AG09319 (cell line): Measurements from ENCODE around the gene ZW10.
A peak's percentile ranks its signal among the peaks of the same experiment; 100 is the strongest.

ENCODE experiments used
- DNase-seq: peaks from one replicate; pipeline ENCODE4 v3.0.0-alpha.2; 2010; ENCODE audit warnings: low read depth; ENCODE audit errors: extremely low read depth
- TF ChIP-seq, protein P1 (sequence below): IDR thresholded peaks from 2 replicates; pipeline ENCODE4 v1.5.1; 2011; ENCODE audit warnings: low read depth, mild to moderate bottlenecking, inconsistent platforms, low read length, moderate library complexity

Gene ZW10

DNA sequence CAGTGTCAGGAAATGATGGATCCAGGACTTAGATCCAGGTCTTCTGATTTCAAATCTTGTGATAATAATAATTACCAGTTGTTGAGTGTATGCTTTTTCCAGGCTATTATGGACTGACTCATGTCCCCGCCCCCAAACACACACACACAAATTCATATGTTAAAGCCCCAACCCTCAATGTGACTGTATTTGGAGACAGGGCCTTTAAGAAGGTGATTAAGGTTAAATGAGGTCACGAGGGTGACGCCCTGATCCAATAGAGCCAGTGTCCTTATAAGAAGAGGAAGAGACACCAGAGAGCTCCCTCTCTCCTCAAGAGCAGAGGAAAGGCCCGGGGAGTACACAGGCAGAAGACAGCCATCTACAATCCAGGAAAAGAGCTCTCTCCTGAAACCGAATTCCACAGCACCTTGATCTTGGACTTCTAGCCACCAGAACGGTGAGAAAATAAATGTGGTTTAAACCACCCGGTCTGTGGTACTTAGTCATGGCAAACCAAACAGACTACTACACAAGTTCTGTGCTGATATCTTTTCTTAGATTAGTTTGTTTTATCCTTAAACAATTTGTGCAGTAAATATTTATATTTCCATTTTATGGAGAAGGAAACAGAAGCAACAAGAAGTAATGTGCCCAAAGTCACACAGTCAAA, 75.6 kb downstream of the ZW10 start:
- DNase-seq: no peak
- TF ChIP-seq, protein P1, sequence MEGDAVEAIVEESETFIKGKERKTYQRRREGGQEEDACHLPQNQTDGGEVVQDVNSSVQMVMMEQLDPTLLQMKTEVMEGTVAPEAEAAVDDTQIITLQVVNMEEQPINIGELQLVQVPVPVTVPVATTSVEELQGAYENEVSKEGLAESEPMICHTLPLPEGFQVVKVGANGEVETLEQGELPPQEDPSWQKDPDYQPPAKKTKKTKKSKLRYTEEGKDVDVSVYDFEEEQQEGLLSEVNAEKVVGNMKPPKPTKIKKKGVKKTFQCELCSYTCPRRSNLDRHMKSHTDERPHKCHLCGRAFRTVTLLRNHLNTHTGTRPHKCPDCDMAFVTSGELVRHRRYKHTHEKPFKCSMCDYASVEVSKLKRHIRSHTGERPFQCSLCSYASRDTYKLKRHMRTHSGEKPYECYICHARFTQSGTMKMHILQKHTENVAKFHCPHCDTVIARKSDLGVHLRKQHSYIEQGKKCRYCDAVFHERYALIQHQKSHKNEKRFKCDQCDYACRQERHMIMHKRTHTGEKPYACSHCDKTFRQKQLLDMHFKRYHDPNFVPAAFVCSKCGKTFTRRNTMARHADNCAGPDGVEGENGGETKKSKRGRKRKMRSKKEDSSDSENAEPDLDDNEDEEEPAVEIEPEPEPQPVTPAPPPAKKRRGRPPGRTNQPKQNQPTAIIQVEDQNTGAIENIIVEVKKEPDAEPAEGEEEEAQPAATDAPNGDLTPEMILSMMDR: no peak

DNA sequence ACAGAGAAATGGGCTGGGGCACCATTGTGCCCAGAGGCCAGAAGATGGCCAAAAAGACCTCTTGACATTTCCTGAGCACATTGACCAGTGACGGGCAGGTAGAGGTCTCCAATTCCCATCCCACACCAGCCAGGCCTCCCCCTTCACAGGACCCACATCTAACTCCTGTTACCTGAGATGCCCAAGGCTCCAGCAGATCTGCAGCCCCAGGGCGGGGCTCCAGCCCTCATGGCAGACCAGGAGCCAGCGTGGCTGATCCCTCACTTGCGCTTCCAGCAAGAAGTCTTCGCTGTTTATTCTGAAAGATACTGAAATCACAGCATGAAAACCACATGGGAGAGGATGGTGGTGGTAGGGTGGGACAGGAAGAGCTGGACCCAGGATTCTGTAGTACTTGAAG, 76.4 kb downstream of the ZW10 start:
- DNase-seq: no peak
- TF ChIP-seq, protein P1: no peak

DNA sequence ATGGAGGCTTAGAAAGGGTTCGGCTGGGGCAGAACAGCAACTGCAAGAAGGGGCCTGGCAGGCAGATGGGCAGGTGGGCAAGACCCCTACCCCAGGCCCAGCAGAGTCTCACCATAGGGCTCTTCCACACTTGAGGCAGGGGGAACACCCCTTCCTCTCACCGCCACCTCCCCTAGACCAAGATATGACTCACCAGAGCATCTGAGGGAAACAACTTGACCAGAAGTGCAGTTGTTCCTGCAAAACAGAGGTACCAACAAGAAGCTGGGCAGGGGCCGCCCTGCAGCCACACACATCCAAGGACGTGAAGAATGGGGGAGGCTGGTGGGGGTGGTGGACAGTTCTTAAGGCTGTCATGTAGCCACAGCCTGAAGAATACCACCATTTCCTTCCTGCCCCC, 78.3 kb downstream of the ZW10 start:
- TF ChIP-seq, protein P1: no peak
- no peak for DNase-seq

DNA sequence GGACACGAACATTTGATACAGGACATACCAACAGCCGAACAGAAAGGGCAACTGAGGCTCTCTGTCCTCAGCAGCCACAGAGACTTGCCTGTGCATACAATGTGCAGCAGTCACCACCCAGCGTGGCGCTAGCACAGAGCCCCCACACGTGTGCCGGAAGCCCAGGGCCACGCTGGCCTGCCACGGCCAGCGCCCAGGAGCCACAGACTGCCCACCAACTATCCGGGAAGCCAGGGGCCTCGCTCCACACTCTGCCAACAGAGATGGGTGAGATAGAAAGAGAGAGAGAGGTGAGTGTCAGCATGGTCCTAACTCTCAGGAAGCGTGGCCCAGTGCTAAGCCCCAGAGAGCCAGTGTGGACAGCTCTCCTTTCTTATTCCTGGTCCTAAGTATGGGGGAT, 79.1 kb downstream of the ZW10 start:
- no peak for DNase-seq
- TF ChIP-seq, protein P1: no peak

DNA sequence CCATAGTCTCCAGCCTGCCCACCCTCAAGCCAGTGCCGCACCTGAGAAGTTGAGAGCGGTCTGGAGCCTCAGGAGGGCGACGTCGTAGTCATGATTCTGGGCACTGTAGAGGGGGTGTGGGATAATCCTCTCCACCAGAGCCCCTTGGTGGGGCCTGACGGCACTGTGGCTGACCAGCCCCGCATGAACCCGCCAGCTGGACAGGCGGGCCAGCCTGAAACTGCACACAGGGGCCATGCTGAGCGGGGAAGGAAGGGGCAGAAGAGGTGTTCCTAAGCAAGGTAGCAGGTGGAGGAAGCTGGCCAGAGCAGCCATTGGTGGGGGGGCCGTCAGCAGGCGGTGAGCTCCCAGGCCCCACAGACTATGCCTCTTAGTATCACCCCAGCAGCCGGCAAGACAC, 80.5 kb downstream of the ZW10 start:
- no peak for DNase-seq
- TF ChIP-seq, protein P1: no peak

DNA sequence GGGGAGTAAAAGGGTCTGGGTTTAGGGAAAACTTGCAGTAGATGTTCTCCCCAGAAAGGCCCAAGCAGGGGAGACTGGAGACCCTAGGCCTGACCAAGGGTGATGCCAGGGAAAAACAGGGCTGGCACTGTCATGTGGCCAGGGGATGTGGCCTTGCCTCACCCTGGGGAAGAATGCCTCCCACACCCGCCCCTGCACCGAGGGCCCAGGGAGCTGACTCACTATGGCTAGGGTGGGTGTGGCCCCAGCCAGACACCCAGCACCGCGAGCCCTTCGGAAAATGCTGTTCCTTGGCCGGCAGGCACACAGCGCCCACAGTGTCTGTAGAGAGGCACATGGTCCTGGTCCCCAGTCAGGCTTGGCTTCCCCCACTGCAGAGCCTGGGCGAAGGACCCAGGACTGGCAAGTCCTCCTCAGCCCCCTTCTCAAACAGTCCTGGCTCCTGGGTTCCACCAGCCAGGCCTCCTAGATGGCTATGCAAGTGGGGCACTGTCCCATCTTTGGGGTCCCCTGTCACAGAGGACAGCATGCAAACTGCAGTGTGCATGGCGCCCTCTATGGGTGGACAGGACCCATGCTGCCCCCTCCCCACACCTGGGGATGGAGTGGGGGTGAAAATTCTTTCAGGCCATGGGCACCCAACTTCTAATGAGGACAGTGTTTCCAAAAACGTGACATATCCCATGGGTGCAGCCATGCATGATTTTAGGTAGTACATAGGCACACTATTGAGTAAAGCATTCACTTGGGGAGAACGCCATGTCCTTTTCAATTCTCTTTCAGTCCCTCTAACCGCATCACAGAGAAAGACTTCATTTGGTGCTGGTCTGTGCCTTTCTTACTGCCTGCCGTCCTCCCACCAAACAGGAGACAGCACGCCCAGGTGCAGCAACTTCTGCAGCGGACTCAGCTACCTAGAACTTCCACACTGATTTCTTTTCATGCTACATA, 82.6 kb downstream of the ZW10 start:
- DNase-seq: no peak
- TF ChIP-seq, protein P1: peak; percentile 18
